HG03135 (cell line): ENCODE measurements around the gene UBTD2.
A peak's percentile ranks its signal among the peaks of the same experiment; 100 is the strongest.
"Not testable (repeated sequence)": the region's sequence is repeated elsewhere in the genome, so short reads cannot be mapped to it uniquely, and the experiment has no call there.

Experiments
- ATAC-seq: cut with Tn5 transposase; IDR thresholded peaks from one replicate; pipeline ENCODE4 v1.9.1; 2021; ENCODE audit warnings: mild to moderate bottlenecking, moderate library complexity; ENCODE audit not compliant: unreplicated experiment

UBTD2 gene

GRCh38 chr5:172252501-172252900, 31.1 kb downstream of the UBTD2 start:
- ATAC-seq, result no peak

GRCh38 chr5:172251419-172251818, 32.1 kb downstream of the UBTD2 start:
- no peak for ATAC-seq

- ATAC-seq, result no peak
Measured at GRCh38 chr5:172248637-172249036, 34.9 kb downstream of the UBTD2 start.

- no peak for ATAC-seq
Measured at GRCh38 chr5:172245703-172246125, 37.9 kb downstream of the UBTD2 start.

GRCh38 chr5:172245046-172245445, 38.5 kb downstream of the UBTD2 start:
- no peak for ATAC-seq

GRCh38 chr5:172243302-172243701, 40.3 kb downstream of the UBTD2 start:
- no peak for ATAC-seq

GRCh38 chr5:172238334-172238733, 45.2 kb downstream of the UBTD2 start:
- no peak for ATAC-seq

- no peak for ATAC-seq
Measured at GRCh38 chr5:172235827-172236736, 47.5 kb downstream of the UBTD2 start.

- ATAC-seq, result no peak
Measured at GRCh38 chr5:172235132-172235780, 48.3 kb downstream of the UBTD2 start.

- ATAC-seq, result no peak
Measured at GRCh38 chr5:172234031-172234430, 49.5 kb downstream of the UBTD2 start.

GRCh38 chr5:172229904-172230303, 53.7 kb downstream of the UBTD2 start:
- no peak for ATAC-seq

GRCh38 chr5:172224996-172225395, 58.6 kb downstream of the UBTD2 start:
- ATAC-seq, result no peak

- ATAC-seq, result peak; percentile 67
Measured at GRCh38 chr5:172223901-172224873, 59.4 kb downstream of the UBTD2 start.

- ATAC-seq, result no peak
Measured at GRCh38 chr5:172219296-172219695, 64.3 kb downstream of the UBTD2 start.

GRCh38 chr5:172216345-172216744, 67.2 kb downstream of the UBTD2 start:
- no peak for ATAC-seq

- no peak for ATAC-seq
Measured at GRCh38 chr5:172213126-172213525, 70.4 kb downstream of the UBTD2 start.

- ATAC-seq, result no peak
Measured at GRCh38 chr5:172211676-172212075, 71.9 kb downstream of the UBTD2 start.

- ATAC-seq, result no peak
Measured at GRCh38 chr5:172209714-172210113, 73.8 kb downstream of the UBTD2 start.

GRCh38 chr5:172207511-172207910, 76.1 kb downstream of the UBTD2 start:
- ATAC-seq, result no peak

- not testable (repeated sequence) for ATAC-seq
Measured at GRCh38 chr5:172205984-172206383, 77.6 kb downstream of the UBTD2 start.

- no peak for ATAC-seq
Measured at GRCh38 chr5:172200476-172200875, 83.1 kb downstream of the UBTD2 start.
